Stimulated activated CD4-positive, alpha-beta T cell treated with anti-CD3 and anti-CD28 coated beads, TNF-alpha, amount 100 ng/mL, for 48 hours (primary cell): ENCODE results near the gene STK31.
"Not testable (repeated sequence)": the region's sequence is repeated elsewhere in the genome, so short reads cannot be mapped to it uniquely, and the experiment has no call there.

Experiments used
- DNase-seq, 3 donors: peaks; one replicate each; pipeline ENCODE4 v3.0.0-alpha.2; 2020; ENCODE audit warnings: low read depth in 3 of 3

STK31 gene

GRCh38 chr7:23713285-23714149 is 3.5 kb downstream of the STK31 start:
- no peak for DNase-seq

- no peak for DNase-seq
Observed at GRCh38 chr7:23714150-23714464, 4.1 kb downstream of the STK31 start.

GRCh38 chr7:23714579-23714978 is 4.6 kb downstream of the STK31 start:
- no peak for DNase-seq

GRCh38 chr7:23715099-23715498 is 5.1 kb downstream of the STK31 start:
- no peak for DNase-seq

- DNase-seq, result no peak
Observed at GRCh38 chr7:23717788-23718187, 7.8 kb downstream of the STK31 start.

GRCh38 chr7:23721456-23721855 is 11.4 kb downstream of the STK31 start:
- no peak for DNase-seq

GRCh38 chr7:23722587-23723216 is 12.7 kb downstream of the STK31 start:
- DNase-seq, result not testable (repeated sequence)

GRCh38 chr7:23724113-23724512 is 14.1 kb downstream of the STK31 start:
- DNase-seq, result not testable (repeated sequence)

- DNase-seq, result no peak
Observed at GRCh38 chr7:23742051-23742450, 32.0 kb downstream of the STK31 start.

- DNase-seq, result no peak
Observed at GRCh38 chr7:23743226-23743625, 33.2 kb downstream of the STK31 start.

- DNase-seq, result no peak
Observed at GRCh38 chr7:23746629-23747028, 36.6 kb downstream of the STK31 start.

- DNase-seq, result no peak
Observed at GRCh38 chr7:23751852-23752251, 41.8 kb downstream of the STK31 start.

- DNase-seq, result not testable (repeated sequence)
Observed at GRCh38 chr7:23758839-23759238, 48.8 kb downstream of the STK31 start.

GRCh38 chr7:23759671-23760391 is 49.8 kb downstream of the STK31 start:
- DNase-seq, result no peak

- DNase-seq, result no peak
Observed at GRCh38 chr7:23765943-23766342, 55.9 kb downstream of the STK31 start.

GRCh38 chr7:23767514-23767913 is 57.5 kb downstream of the STK31 start:
- DNase-seq, result no peak

GRCh38 chr7:23768022-23768421 is 58.0 kb downstream of the STK31 start:
- DNase-seq, result no peak

GRCh38 chr7:23779185-23779800 is 69.3 kb downstream of the STK31 start:
- DNase-seq, result not testable (repeated sequence)

GRCh38 chr7:23783115-23783514 is 73.1 kb downstream of the STK31 start:
- DNase-seq, result no peak

- DNase-seq, result no peak
Observed at GRCh38 chr7:23787272-23787671, 77.3 kb downstream of the STK31 start.

- no peak for DNase-seq
Observed at GRCh38 chr7:23788843-23789242, 78.8 kb downstream of the STK31 start.

- no peak for DNase-seq
Observed at GRCh38 chr7:23791721-23792120, 81.7 kb downstream of the STK31 start.
